CD4-positive, alpha-beta T cell treated with Interleukin-4 for 1 hour (primary cell): ENCODE results near the gene NR2F1-AS1.
"Not testable (repeated sequence)": the region's sequence is repeated elsewhere in the genome, so short reads cannot be mapped to it uniquely, and the experiment has no call there.

Experiments
- DNase-seq, 2 donors: peaks; one replicate each; pipeline ENCODE4 v3.0.0-alpha.2; 2020 to 2022

Gene NR2F1-AS1

DNA sequence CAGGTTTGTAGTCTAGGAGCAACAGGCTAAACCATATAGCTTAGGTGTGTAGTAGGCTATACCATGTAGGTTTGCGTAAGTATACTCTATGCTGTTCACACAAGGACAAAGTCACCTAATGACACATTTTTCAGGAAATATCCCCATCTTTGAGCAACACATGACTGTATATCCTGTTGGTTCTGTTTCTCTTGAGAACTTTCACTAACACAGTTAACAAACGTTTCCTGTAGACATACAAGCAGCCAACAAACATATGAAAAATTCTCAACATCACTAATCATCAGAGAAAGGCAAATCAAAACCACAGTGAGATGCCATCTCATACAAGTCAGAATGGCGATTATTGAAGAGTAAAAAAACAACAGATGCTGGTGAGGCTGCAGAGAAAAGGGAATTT lies 68.2 kb downstream of the NR2F1-AS1 start:
- no peak for DNase-seq

DNA sequence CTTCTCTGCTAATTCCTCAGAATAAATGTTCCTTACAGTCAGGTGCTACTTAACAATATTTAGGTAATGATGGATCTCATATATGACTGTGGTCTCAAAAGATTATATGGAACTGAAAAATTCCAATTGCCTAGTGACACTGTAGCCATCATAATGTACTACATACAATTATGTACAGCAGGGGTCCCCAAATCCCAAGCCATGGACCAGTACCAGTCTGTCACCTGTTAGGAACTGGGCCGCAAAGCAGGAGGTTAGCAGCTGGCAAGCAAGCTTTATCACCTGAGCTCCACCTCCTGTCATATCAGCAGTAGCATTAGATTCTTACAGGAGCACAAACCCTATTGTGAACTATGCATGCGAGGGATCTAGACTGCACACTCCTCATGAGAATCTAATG lies 69.6 kb downstream of the NR2F1-AS1 start:
- no peak for DNase-seq

DNA sequence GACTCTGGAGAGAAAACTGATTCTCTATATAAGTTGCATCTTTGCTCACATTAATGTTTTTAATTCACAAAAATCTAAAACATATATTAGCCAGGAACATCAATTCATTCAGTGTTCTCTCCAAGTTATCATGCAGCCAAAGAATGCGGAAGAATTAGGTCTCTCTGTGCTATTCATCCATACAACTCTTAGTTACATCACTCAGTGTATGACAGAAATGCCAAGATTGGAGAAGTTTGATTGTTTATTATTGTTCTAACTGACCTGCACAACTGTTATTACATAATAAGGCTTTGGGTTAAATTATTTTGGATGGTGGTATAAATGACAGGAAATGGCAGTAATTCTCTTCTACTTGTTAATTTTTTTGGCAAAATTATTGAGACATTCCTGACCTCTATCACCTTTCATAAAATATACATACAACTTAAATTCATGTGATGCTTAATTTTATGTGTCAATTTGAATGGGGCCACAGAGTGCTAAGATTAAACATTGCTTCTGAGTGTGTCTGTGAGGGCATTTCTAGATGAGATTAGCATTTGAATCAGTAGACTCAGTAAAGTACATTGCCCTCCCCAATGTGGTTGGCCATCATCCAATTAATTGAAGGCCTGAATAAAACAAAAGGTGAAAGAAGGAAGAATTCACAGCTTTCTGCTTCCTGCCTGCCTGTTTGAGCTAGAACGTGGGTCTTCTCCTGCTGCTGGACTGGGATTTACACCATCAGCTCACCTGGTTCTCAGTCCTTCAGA lies 70.2 kb downstream of the NR2F1-AS1 start:
- DNase-seq, result no peak

DNA sequence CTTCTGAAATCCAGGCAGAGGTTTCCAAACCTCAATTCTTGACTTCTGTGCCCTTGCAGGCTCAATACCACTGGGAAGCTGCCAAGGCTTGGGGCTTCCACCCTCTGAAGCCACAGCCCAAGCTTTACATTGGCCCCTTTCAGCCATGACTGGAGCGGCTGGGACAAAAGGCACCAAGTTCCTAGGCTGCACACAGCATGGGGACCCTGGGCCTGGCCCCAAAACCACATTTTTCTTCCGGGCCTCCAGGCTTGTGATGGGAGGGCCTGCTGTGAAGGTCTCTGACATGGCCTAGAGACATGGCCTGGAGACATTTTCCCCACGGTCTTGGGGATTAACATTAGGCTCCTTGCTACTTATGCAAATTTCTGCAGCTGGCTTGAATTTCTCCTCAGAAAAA lies 75.5 kb downstream of the NR2F1-AS1 start:
- not testable (repeated sequence) for DNase-seq

DNA sequence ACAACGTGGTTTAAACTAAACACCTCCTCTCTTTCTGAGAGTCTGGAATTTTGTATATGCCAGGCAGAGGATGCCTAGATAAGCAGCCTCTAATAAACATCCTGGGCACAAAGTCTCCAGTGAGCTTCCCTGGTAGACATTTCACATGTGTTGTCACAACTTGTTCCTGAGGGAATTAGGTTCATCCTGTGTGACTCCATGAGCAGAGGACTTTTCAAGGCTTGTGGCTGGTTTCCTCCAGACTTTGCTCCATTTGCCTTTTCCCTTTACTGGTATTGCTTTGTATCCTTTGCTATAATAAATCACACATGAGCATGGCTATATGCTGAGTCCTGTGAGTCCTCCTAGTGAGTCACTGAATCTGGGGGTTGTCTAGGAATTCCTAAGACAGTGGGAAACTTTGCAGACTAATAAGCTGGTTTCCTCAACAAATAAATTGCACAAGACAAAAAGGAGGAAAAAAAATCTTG lies 77.4 kb downstream of the NR2F1-AS1 start:
- no peak for DNase-seq

DNA sequence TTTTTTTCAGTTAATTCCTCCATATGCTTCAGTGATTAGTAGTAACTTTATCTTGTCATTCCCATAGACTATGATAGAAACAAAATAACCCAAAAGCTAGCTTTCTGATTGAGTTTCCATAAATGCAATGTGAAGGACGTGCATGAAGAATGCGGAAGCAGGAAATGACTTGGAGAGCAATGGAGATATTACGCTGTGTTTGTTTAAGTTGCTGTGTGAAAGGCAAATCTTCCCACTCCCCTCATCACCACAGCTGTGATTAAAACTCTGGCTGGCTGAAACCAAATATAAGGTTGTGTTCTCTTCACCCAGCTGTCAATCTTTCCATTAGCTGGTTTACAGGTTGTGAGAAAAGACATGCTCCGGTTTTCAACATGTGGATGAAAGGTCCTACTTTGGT lies 83.9 kb downstream of the NR2F1-AS1 start:
- DNase-seq, result no peak

DNA sequence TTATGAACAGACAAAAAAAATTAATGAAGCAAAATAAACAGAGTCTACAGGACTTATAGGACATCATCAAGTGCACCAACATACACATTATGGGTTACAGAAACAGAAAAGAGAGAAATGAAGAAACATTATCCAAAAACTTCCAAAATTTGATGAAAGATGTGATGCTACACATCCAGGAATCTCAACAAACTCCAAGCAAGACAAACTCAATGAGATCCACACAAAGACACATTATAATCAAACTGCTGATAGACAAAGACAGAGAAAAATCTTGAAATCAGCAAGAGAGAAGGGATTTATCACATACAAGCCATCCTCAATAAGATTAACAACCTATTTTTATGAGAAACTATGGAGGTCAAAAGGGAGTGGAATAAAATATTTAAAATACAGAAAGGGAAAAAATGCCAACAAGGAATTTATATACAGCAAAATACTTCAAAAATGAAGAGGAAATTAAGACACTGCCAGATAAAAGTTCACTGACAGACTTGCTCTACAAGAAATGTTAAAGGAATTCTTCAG lies 101.0 kb downstream of the NR2F1-AS1 start:
- no peak for DNase-seq

DNA sequence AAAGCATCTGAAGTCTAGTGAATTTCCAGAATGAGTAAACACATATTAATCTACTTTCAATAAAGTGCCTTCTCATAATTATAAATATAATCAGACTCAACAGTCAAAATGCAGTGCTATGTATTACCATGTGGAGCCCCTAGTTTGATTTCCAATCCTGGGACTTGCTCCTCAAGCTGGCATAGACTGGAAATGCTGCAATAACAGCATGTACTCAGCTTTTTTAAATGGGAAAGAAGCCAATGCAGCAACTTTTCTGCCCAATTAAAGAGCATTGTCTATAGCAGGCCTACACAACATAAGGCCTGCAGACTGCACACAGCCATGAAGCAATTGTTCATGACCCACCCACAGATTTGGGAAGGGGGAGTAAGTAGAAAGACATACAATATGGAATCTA lies 103.2 kb downstream of the NR2F1-AS1 start:
- DNase-seq, result no peak

DNA sequence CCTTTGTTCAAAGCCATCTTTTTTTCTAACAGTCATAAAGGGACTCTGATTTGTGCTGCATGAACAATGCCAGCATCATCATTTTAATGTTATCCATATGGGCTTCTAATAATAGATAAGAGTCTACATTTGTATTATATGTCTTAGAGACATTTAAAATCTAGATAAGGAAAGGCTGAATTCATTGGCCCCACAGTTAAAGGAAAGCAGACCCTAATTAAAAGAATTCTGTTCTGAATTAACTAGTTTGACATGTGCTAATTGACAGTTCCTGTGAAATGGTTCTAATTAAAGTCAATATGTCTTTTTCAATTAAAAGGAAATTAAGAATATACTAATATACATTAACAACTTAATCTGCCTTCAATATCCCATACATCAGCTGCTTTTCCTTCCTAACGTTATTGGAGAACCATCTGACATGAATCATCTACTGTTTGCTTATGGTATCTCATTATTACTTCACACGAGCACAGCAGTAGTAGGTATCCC lies 104.7 kb downstream of the NR2F1-AS1 start:
- DNase-seq, result no peak

DNA sequence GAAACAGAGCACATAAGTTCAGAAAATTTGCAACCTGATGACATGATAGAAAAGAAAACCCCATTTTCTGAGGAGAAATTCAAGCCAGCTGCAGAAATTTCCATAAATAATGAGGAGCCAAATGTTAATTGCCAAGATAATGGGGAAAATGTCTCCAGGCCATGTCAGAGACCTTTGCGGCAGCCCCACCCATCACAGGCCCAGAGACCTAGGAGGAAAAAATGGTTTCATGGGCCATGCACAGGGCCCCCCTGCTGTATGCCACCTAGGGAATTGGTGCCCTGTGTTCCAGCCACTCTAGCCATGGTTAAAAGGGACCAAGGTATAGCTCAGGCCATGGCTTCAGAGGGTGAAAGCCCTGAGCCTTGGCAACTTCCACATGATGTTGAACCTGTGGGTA lies 118.1 kb downstream of the NR2F1-AS1 start:
- no peak for DNase-seq

DNA sequence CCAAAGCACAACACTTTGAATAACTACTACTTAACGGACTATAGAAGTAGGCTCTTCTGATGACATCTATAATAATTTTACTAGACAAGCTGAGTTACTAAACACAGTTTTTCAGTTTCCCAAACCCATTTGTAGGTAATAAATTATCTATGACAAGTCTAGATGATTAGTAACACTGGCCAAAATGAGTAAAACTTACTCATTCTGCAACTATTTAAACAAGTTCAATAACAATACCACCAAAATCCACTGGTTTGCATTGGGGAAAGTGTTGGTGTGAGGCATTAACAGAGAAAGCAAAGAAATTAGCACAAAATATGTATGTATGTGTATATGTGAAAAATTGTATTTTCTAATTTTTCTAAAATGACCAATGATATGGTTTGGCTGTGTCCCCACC lies 119.3 kb downstream of the NR2F1-AS1 start:
- no peak for DNase-seq

DNA sequence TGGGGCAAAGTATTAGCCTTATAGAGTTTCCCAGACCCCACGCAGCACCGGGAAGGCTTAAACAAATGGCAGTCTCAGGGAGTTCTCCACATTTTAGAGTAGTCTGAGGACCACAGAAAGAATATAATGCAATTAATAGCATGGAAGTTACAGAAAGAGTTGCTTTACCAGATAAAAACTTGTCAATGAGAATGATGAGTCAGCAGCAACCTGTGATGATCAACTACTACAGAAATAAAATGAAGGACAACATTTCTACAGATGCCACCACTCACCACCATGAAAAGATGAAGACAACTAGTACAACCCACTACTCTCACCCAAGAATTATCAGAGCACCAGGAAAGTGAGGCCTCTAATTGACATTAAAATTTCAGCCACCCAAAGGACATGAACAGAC lies 120.7 kb downstream of the NR2F1-AS1 start:
- DNase-seq, result no peak

DNA sequence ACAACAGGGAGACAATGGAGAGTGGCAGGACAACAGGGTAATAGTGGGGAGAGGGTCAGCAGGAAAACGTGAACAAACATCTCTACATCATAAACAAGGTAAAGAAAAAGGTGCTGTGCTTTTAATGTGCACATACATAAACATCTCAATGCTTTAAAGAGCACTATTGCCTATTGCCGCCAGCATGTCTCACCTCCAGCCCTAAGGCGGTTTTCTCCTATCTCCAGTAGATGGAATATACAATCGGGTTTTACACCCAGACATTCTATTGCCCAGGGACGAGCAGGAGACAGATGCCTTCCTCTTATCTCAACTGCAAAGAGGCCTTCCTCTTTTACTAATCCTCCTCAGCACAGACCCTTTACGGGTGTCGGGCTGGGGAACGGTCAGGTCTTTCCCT lies 124.2 kb downstream of the NR2F1-AS1 start:
- not testable (repeated sequence) for DNase-seq

DNA sequence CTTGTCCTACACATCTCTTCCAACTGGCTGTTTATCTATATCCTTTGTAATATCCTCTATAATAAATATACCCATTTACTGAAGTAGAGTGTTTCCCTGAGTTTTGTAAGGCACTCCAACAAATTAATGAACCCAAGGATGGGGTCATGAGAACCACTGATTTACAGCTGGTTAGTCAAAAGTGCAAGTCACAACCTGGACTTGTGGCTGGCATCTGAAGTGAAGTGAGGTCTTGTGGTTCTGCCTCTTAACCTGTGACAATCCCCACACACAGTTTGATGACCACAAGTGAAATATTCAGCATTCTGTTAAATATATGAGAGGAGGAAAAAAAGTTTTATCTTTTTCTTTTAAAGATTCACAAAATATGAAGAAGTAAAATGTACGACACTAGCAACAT lies 126.1 kb downstream of the NR2F1-AS1 start:
- DNase-seq, result no peak

DNA sequence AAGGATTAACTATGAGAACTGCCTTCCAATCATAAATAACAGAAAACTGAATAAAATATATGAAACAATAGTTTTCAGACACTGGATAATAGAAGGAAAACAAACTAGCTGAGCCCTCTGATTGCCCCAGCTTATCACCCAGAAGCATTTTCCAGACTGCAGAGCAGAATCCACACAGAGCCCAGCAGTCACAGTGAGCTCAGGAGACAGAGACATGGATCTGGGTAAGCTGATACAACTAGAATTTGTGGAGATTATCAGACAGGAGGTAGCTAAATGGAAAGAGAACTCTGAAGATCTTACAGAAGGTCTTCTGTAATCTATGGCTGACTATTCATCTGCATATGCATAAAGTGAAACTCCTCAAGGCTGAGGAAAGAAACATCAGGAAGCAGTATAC lies 128.8 kb downstream of the NR2F1-AS1 start:
- no peak for DNase-seq

DNA sequence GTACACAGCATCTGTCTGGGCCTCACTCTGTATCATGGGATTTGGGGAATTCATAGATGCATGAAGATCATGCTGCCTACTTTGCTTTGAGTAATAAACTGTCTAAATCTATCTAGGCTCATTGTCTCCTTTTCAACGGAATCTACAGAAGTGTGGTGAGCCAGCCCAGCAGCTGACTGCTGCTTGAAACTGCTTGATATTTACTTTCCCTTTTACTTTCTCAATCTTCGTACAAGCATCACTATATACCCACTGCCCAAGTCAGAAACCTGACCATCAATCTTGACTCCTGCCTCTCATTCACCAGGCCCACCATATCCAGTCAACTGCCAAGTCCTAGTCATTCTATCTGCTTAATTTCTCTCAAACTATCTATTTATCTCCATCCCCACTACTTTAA lies 142.9 kb downstream of the NR2F1-AS1 start:
- no peak for DNase-seq

DNA sequence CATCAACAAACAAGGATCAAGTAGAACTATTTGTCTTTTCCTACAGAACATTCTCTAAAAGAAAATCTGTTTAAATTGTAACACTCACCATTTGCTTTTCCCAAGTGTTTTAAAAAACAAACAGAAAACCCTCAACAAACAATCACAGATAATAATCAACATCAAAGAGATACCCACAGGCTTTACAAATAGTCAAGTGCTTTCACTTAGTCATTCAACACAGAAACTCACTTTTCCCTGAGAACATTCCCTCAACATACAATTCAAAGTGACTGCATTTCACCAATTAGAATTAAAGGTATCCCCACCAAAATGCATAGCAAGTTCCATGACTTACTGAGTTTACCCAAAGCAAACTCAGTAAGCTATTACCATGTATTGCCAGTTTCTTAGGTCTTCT lies 144.9 kb downstream of the NR2F1-AS1 start:
- no peak for DNase-seq

DNA sequence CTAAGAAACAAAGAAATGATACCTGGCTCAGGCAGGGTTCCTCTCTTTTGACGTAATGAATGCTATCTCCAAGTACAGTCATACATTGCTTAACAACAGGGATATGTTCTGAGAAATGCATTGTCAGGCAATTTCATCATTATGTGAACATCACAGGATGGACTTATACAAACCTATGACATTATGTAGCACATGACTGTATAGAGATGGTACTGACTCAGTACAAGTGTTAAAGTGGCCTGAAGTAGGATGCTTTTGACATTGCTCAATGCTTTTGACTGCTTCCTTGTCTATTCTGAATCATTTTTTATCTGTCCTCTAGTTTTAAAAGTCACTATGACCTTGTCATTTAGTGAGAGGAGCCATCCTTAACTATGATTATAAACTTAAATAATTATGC lies 147.6 kb downstream of the NR2F1-AS1 start:
- DNase-seq, result no peak

DNA sequence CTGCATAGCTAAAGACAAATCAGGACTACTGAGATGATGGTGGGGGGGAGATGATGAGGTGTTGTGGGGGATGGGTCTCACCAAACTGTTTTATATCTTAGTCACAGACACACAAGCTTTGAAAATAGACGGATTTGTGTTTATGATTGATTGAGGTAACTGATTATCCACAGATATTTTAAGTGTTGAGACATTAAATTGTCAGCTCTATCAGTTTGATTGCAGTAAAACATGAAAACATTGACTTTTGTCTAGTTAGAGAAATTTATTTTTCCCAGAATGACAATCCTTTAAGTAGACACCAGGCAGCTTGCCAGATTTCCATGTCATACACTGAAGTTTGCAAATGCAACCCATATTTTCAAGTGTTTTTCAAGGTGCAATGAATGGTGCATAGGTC lies 149.8 kb downstream of the NR2F1-AS1 start:
- no peak for DNase-seq

DNA sequence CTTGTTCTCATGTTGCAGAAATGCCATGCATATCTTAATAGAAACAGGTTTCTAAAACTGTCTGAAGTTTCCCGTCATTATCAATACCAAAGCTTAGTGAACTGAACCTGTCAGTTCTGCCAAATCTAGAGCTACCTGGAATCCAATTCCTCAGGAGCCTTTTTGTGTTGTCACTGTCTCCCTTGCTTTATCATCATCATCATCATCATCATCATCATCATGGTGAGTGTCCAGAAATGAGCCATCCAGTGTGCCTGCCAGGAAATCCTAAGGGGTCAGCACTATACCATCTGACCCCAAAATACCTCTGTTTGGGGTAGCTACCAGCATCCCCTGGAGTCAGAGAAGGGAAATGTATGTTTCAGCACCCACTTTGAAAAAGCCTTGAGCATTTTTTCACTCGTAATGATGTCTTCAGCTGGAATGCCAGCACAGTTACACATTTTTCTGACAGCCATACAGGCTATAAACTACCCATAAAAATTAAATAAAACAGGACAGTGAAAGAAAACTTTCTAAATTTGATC lies 150.3 kb downstream of the NR2F1-AS1 start:
- no peak for DNase-seq

DNA sequence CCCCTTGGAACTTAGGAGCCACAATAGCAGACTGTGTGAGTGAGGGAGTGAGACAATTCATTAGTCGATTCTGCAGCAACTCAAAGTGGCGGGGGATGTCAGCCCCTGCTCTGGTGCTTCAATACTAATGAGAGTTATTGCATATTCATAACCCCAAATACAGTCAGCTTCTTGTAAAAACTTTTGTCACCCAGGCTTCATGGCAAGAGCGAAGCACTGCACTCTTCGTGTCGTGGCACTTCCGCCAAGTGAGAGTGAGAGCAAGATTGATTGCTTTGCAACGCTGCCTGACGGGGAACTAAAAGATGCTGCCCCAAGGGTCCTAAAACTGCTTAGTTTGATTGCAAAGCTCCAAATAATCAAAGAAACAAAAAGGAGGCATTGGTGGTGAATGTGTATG lies 150.9 kb downstream of the NR2F1-AS1 start:
- DNase-seq, result no peak

DNA sequence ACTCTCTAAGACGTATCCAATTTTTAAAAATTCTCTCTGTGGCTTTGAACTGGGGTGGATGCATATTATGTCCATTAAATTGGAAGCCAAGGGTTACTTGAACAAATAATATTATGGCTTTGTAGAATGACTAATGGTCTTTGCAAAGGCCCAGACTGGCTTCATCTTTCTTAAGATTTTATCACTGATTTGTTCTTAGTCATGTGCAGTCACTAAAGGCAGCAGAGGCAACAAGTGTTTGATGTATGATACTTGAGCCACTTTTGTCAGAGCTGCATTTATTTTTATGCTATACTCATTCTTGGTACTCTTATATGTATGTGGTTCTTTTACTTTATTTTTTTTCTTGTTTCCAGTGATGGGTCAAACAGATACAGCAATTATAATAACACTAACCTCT lies 152.2 kb downstream of the NR2F1-AS1 start:
- no peak for DNase-seq

DNA sequence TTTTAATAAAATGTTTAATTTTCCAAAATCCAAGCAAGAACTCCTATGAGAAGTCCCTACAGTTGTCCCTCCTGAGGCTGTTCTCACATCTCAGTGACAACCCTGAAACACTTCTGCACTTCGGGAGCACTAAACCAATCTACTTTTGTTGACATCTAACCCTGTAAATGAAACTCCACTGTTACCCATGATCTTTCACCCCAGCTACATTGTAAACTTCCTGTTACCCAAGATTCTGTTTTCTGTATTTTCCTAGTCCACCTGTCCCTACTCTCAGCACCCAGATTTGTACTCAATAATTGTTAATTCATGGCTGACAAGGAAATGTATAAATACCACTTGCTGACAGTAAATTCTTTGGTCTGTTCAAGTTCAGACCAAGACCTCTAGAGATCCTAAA lies 153.7 kb downstream of the NR2F1-AS1 start:
- no peak for DNase-seq

DNA sequence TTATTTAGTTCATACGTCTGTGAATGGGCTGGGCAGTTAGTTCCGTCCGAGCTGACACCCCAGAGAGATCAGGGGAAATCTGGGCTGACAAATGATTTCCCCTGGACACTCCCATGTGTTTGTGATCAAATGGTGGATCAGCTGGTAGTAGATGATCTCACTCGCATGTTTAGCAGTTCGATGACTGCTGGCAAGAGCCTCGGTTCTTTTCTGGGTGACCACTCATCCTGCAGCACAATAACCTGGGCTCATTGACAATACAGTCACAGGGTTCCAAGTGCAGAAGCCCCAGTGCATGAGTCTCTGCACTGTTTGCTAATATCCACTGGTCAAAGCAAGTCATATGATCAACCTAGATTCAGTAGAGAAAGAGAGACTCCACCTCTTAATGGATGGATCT lies 155.9 kb downstream of the NR2F1-AS1 start:
- no peak for DNase-seq

DNA sequence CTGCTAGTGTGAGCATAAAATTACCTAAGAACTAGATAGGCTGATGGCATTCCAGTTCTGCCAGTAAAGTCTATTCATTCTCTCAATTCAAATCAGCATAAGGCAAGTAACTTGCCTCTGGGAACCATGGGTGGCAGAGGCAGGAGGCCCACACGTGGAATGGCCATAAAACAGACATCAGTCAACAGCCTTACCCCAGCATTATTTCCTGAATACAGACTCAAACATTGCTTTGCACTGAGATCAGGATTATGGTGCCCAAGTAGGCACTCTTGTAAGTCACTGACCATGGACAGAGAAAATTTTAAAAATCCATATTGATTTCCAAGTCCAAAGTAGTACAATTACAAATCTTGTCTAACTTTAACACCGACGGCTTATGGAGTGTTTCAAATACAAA lies 157.7 kb downstream of the NR2F1-AS1 start:
- DNase-seq, result no peak
